IMR-90 (cell line): ENCODE measurements around the gene PLA2G4B.

Experiments used
- CEBPB ChIP-seq: IDR thresholded peaks from 2 replicates; pipeline ENCODE4 v1.6.1; 2012; ENCODE audit warnings: low read depth, low read length, improper control_type of control experiment
- MAZ ChIP-seq: IDR thresholded peaks from 2 replicates; pipeline ENCODE4 v1.6.1; 2012; ENCODE audit warnings: low read depth, mild to moderate bottlenecking, low read length, improper control_type of control experiment, moderate library complexity, borderline replicate concordance
- POLR2A ChIP-seq: IDR thresholded peaks from 2 replicates; pipeline ENCODE4 v1.6.1; 2012; ENCODE audit warnings: mild to moderate bottlenecking, low read depth, low read length
- RAD21 ChIP-seq: IDR thresholded peaks from 2 replicates; pipeline ENCODE4 v1.6.1; 2012; ENCODE audit warnings: low read length, improper control_type of control experiment
- TF ChIP-seq, protein P1 (sequence below): conservative IDR thresholded peaks from 2 replicates; pipeline ENCODE4 v1.5.1; 2012; ENCODE audit warnings: mild to moderate bottlenecking, low read depth, low read length, improper control_type of control experiment
- TF ChIP-seq, protein P2 (sequence below): fragments of 150-350 bp; IDR thresholded peaks from 2 replicates; pipeline ENCODE4 v1.6.1; 2016; ENCODE audit warnings: low read depth, mild to moderate bottlenecking, low read length, moderate library complexity, borderline replicate concordance

DNA sequence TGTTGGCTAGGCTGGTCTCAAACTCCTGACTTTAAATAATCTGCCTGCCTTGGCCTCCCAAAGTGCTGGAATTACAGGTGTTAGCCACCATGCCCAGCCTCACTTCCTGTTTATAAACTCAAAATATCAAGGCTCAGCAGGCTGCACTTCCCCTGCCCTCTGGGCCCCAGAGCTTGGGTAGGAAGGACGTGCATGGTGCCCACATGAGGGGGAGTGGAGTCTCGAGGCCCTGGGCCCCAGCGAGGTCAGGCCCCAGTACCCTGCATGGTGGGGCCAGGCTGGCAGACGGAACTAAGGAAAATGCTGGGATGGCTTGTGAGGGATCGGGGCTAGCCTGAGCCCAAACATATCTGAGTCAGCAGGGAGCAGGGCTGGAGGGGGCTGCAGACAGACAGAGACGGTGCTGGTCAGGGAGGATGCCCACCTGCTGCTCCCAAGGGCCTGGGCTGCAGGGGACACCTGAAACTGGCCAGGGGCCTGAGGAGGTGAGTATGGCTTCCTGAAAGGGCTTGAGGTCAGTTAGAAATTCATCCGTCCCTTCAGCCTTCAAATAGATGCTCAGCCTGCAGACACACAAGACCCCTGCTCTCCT lies 50.1 kb downstream of the PLA2G4B start:
- TF ChIP-seq MAZ (no peak), POLR2A (no peak), RAD21 (no peak), CEBPB (no peak)
- TF ChIP-seq, protein P1, sequence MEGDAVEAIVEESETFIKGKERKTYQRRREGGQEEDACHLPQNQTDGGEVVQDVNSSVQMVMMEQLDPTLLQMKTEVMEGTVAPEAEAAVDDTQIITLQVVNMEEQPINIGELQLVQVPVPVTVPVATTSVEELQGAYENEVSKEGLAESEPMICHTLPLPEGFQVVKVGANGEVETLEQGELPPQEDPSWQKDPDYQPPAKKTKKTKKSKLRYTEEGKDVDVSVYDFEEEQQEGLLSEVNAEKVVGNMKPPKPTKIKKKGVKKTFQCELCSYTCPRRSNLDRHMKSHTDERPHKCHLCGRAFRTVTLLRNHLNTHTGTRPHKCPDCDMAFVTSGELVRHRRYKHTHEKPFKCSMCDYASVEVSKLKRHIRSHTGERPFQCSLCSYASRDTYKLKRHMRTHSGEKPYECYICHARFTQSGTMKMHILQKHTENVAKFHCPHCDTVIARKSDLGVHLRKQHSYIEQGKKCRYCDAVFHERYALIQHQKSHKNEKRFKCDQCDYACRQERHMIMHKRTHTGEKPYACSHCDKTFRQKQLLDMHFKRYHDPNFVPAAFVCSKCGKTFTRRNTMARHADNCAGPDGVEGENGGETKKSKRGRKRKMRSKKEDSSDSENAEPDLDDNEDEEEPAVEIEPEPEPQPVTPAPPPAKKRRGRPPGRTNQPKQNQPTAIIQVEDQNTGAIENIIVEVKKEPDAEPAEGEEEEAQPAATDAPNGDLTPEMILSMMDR, result no peak
- TF ChIP-seq, protein P2, sequence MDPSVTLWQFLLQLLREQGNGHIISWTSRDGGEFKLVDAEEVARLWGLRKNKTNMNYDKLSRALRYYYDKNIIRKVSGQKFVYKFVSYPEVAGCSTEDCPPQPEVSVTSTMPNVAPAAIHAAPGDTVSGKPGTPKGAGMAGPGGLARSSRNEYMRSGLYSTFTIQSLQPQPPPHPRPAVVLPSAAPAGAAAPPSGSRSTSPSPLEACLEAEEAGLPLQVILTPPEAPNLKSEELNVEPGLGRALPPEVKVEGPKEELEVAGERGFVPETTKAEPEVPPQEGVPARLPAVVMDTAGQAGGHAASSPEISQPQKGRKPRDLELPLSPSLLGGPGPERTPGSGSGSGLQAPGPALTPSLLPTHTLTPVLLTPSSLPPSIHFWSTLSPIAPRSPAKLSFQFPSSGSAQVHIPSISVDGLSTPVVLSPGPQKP, result no peak
